ENCODE results near the gene CD300LF.

The CD300LF gene

DNA sequence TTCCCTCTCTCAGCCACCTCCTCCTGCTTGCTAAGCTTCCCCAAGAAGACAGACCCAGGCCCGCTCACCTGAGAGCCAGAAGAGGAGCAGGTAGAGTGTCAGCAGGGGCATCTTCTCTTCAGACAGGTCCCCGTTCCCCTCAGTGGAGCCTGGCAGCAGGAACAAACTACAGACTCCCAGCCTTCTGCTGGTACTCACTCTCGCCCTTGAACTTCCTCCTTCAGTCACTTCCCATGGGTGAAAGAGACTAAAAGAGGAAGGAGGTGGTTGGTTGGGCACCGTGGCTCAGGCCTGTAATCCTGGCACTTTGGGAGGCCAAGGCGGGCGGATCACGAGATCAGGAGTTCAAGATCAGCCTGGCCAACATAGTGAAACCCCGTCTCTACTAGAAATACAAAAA, at the start of gene CD300LF:
CD300LF (minus strand) TSS at position 168 of the 400 bp plus-strand sequence; CDS start at position 111, 57 bp downstream.
- DNase-seq = peak in 6 of 14 donors; percentile 2 to 31 (median 20)

DNA sequence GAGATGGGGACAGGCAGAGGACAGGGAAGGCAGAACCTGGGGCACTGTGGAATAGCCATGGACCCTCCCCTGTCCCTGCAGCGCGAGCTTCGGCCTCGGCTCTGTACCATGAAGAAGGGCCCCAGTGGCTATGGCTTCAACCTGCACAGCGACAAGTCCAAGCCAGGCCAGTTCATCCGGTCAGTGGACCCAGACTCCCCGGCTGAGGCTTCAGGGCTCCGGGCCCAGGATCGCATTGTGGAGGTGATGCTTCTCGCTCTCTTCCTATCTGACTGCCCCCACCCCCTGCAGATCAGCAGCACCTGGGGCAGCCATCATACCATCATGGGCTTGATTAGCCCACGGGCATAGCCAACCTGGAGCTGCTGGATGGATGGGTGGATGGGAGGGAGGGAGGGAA, 49.2 kb upstream of the CD300LF start:
- peak in 1 of 14 donors; percentile 31 for DNase-seq

DNA sequence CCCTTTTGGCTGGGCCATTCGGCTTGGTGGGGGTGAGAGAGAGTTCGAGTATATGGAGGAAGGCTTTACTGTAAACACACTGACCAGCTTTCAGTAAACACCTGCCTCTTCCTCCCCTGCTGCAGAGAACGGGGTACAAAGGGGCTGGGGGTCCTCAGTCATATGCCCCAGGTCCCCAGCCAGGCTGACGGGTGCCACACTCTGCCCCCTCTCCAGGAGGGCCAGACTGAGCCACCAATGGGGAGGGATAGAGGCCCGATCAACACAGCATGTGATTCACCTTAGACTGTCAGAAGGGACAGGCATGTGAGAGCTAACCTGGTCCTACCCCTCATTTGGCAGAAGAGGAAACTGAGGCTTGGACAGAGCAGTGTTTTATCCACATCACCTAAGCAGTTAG, 48.7 kb upstream of the CD300LF start:
- DNase-seq = peak in 1 of 14 donors; percentile 26

DNA sequence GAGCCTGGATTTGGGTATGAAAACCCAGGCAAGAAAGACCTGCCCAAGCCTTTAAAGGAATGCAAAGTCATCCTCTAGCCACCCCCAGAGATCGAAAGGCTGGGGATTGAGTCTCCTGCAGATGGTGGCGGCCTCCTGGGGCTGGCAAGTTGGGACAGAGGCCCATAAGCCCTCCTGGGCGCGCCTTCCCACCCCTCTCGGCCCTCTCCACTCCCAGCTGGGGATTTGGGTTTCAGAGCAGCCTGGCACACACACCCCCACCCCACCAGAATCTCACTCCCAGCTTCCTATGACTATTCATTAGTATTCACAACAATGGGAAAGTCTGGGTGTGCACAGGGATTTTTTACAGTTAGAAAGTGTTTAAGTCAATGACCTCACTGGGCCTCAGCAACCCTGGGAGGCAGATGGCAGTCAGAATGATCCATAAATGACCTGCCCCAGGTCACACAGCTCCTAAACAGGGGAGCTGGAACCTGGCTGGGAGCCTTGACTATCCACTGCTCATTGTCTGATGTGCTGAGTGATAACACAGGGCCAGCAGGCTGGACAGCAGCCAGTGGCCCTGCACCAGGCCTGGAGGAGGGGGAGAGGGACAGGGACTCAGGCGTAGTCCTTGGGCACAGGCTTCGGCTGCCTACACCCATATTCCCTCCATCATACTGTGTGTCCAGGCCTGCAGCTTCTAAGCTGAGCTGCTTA, 47.8 kb upstream of the CD300LF start:
- peak in 8 of 14 donors; percentile 20 to 50 (median 32) for DNase-seq

- no peak for DNase-seq
Measured at GRCh38 chr17:74759941-74760340, 47.2 kb upstream of the CD300LF start.

DNA sequence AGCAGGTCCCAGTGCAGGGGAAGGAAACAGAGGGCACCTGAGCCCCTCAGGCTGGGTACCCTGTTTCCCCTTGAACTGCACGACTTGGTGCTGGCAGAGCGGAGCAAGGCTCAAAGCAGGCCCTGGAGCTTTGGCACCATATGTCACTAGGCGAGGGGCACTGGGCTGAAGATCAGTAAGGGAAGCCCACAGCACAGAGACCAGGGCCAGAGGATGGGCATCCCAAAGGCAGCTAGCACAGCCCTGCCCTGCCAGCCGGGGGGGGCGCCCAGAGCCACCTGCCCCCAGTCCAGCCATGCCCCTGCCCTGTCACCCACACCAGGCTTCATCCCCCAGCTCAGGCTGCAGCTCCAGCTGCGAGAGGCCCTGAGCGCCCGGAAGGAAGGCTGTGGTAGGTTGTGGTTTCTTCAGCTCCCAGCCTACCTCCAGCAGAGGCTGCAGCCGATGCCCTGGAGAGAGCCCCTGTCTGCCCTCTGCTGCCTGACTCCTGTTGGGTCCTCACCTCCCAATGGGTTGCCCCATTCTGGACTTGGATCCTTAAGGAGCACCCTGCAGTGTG, 46.6 kb upstream of the CD300LF start:
- DNase-seq = peak in 1 of 14 donors; percentile 29

DNA sequence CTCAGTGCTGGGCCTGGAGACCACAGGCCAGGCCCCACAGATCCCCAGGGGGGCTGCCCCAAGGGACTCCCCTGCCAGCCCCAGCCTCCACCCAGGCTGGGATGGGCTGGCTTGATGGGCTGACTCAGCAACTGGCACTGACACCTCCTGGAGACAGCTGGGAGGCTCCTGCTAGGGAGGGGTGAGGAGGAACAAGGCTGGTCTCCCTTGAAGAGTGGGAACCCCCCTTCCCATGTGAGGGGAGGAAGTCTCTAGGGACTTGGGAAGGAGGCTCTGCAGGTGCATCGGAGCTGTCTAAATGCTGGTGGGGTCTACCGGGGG, 46.1 kb upstream of the CD300LF start:
- peak in 6 of 14 donors; percentile 29 to 58 (median 37) for DNase-seq

DNA sequence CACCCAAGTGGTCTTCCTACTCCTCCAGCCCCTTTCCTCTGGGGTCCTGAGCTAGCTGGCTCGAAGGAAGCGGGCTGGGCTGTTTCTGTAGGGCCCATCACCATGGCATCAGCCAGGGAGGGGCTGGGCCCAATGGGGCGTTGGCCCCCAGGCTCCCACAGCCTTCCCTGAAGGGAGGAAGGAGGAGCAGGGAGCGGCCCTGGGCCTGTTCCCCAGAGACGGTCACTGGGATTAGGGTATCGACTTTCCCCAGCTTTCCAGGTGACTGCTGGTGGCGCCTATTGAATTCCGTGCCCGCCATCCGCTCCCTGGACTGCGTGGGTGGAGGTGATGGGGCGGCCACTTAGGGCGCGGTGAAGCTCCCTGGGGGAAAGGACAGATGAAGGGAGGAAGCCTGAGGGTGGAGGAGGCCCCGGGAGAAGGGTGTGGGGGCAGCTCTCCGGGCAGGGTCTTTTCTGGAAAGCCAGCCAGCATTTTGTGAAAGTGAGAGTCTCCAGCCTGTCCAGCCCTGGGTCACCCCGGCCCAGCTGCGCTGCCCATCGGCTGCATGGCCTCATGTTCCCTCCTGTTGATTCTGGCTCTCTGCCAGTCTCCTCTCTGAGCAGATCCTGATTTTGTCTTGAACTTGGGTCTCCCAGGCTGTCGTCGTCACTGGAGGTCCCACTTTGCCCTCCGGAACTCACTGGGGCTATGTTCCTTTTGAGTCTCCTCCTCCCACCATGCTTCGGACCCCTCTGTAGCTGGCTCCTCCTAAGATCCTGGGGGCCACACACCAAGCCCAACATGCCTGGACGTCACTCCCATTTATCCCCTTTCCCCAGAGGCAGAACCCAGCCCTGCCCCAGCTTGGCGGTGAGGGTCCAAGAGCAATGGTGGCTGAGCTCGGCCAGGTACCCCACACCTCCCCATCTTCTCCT, 45.5 kb upstream of the CD300LF start:
- DNase-seq = peak in 3 of 14 donors; percentile 38 to 48 (median 40)

- peak in 6 of 14 donors; percentile 13 to 70 (median 48) for DNase-seq
Measured at GRCh38 chr17:74757502-74757901, 44.8 kb upstream of the CD300LF start.

GRCh38 chr17:74756891-74757290, 44.2 kb upstream of the CD300LF start:
- DNase-seq = no peak

- peak in 1 of 14 donors; percentile 10 for DNase-seq
Measured at GRCh38 chr17:74755533-74755932, 42.8 kb upstream of the CD300LF start.

DNA sequence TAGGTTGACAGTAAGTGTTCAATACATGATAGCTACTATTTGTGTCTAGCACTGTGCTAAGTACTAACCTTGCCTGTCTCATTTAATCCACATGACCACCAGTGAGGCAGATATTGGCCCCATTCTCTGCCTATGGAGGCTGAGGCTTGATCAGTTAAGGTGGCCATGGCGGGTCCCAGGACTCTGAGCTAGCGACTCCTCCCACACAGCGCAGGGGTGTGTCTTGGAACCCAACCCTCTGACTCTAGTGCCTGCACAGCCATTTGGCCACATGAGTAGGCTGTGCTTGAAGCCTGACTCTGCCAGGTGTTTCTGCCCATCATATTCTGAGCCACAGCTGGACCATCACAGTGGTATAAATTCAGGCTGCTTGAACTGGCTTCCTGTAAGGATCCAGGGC, 42.1 kb upstream of the CD300LF start:
- DNase-seq = peak in 1 of 14 donors; percentile 16

DNA sequence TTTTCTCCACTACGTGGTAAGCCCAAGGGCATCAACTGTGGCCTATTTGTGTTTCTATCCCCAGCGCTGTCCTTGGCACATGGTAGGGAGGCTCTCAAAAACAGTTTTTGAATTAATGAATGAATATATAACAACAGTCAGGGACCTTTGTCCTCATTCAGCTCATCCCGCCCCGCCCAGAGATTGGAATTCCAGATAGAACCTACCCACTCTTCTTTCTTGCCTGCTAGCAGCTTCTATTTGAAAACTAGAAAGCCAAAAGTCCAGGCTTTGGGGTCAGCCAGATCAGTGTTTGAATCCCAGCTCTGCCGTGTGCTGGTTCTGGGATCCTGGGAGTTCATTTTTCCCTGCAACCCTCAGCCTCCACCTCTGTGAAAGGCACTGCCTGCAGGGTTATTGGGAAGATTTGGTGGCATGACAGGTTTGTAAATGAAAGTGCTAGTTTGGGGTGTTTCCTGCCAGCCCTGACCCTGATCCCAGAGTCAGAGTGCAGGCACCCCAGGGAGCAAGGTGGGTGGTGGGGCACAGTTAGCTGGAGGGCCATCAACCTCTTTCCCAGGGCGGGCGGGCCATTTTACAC, 40.2 kb upstream of the CD300LF start:
- DNase-seq = no peak

DNA sequence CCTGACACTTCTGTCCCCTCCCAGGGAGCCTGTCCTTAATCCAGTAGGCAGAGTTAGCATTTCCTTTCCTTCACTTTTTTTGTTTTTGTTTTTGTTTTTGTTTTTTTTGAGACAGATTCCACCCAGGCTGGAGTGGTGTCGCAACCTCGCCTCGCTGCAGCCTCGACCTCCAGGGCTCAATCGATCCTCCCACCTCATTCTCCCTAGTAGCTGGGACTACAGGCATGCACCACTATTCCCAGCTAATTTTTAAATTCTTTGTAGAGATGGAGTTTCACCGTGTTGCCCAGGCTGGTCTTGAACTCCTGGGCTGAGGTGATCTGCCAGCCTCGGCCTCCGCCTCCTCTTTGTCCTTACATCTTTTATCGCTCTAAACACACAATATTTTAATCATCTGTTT, 39.7 kb upstream of the CD300LF start:
- no peak for DNase-seq

GRCh38 chr17:74750327-74751069, 37.8 kb upstream of the CD300LF start:
- peak in 9 of 14 donors; percentile 30 to 77 (median 56) for DNase-seq

DNA sequence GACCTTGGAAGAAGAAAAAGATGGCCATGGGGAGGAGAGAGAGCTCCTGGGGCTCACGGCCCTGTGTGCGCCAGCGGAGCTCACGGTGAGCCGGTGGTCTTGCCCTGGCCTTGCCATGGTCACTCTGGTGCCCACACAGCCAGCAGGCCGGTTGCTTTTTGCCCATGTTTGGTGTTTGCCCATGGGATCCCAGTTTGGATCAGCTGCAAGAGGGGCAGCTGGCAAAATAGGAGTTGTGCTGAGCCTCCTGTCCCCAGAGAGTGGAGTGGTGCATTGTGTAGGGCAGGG, 37.3 kb upstream of the CD300LF start:
- no peak for DNase-seq

- DNase-seq = peak in 5 of 14 donors; percentile 19 to 60 (median 41)
Measured at GRCh38 chr17:74749279-74750038, 36.7 kb upstream of the CD300LF start.

DNA sequence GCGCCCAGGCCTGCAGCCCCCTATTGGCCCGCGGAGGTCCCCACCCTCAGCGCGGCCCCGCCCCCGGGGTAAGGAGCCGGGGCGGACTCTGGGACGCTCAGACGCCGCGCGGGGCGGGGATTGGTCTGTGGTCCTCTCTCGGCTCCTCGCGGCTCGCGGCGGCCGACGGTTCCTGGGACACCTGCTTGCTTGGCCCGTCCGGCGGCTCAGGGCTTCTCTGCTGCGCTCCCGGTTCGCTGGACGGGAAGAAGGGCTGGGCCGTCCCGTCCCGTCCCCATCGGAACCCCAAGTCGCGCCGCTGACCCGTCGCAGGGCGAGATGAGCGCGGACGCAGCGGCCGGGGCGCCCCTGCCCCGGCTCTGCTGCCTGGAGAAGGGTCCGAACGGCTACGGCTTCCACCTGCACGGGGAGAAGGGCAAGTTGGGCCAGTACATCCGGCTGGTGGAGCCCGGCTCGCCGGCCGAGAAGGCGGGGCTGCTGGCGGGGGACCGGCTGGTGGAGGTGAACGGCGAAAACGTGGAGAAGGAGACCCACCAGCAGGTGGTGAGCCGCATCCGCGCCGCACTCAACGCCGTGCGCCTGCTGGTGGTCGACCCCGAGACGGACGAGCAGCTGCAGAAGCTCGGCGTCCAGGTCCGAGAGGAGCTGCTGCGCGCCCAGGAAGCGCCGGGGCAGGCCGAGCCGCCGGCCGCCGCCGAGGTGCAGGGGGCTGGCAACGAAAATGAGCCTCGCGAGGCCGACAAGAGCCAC, 36.0 kb upstream of the CD300LF start, which contains the start of gene NHERF1:
NHERF1 (plus strand) TSS at position 100 of the 750 bp plus-strand sequence; CDS start at position 319, 219 bp downstream.
- DNase-seq = peak in 13 of 14 donors; percentile 63 to 97 (median 90)

- no peak for DNase-seq
Measured at GRCh38 chr17:74748279-74748528, 35.5 kb upstream of the CD300LF start.

- DNase-seq = no peak
Measured at GRCh38 chr17:74746922-74747321, 34.2 kb upstream of the CD300LF start.

DNA sequence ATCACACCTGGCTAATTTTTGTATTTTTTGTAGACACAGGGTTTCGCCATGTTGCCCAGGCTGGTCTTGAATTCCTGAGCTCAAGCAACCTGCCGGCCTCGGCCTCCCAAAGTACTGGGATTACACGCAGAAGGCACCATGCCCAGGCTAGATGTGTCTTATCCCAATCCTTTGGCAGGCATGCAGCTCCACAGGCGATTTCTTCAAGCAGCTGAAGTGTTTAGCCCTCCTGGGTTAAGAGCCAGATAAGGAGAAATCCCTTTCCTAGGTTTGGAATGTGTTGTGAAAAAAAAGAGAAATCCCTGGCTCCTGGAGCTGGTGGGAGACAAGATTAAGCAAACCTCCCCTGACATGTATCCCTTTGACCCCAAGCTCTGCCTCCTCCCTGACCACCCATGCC, 33.7 kb upstream of the CD300LF start:
- DNase-seq = no peak

Measured in C1 segment of cervical spinal cord (tissue), 14 donors.